HG03097 (cell line): ENCODE results near the gene TMEM201.
A peak's percentile ranks its signal among the peaks of the same experiment; 100 is the strongest.

Source experiments
- ATAC-seq: cut with Tn5 transposase; IDR thresholded peaks from one replicate; pipeline ENCODE4 v1.9.1; 2021; ENCODE audit not compliant: unreplicated experiment, low FRiP score

TMEM201 gene

GRCh38 chr1:9576903-9577302 is 11.8 kb upstream of the TMEM201 start:
- ATAC-seq, result no peak

GRCh38 chr1:9577423-9577822 is 11.3 kb upstream of the TMEM201 start:
- no peak for ATAC-seq

- ATAC-seq, result no peak
Measured at GRCh38 chr1:9580942-9581341, 7.8 kb upstream of the TMEM201 start.

GRCh38 chr1:9586147-9586766 is 2.5 kb upstream of the TMEM201 start:
- no peak for ATAC-seq

GRCh38 chr1:9589144-9589718 is 520 bp downstream of the TMEM201 start:
- peak; percentile 6 for ATAC-seq

- ATAC-seq, result no peak
Measured at GRCh38 chr1:9589719-9590157, 1.0 kb downstream of the TMEM201 start.

- no peak for ATAC-seq
Measured at GRCh38 chr1:9590201-9590600, 1.5 kb downstream of the TMEM201 start.

GRCh38 chr1:9590945-9591668 is 2.4 kb downstream of the TMEM201 start:
- no peak for ATAC-seq

- ATAC-seq, result no peak
Measured at GRCh38 chr1:9591669-9592509, 3.2 kb downstream of the TMEM201 start.

GRCh38 chr1:9592510-9593075 is 3.9 kb downstream of the TMEM201 start:
- ATAC-seq, result no peak

- no peak for ATAC-seq
Measured at GRCh38 chr1:9593147-9593491, 4.4 kb downstream of the TMEM201 start.

- no peak for ATAC-seq
Measured at GRCh38 chr1:9593492-9594465, 5.1 kb downstream of the TMEM201 start.

- no peak for ATAC-seq
Measured at GRCh38 chr1:9594471-9595155, 5.9 kb downstream of the TMEM201 start.

- no peak for ATAC-seq
Measured at GRCh38 chr1:9595156-9595967, 6.7 kb downstream of the TMEM201 start.

GRCh38 chr1:9595968-9596340 is 7.2 kb downstream of the TMEM201 start:
- ATAC-seq, result no peak

- no peak for ATAC-seq
Measured at GRCh38 chr1:9596415-9597123, 7.9 kb downstream of the TMEM201 start.

- no peak for ATAC-seq
Measured at GRCh38 chr1:9597361-9598315, 8.9 kb downstream of the TMEM201 start.
